ENCODE data around the gene TRPM2. TPM values are rescaled to one million over a fixed set of nuclear protein-coding genes. Genes with fewer than 3 reads are reported as not detected.

TRPM2 gene
- total RNA-seq, 1 experiment from 2014 or later, result not detected

DNA sequence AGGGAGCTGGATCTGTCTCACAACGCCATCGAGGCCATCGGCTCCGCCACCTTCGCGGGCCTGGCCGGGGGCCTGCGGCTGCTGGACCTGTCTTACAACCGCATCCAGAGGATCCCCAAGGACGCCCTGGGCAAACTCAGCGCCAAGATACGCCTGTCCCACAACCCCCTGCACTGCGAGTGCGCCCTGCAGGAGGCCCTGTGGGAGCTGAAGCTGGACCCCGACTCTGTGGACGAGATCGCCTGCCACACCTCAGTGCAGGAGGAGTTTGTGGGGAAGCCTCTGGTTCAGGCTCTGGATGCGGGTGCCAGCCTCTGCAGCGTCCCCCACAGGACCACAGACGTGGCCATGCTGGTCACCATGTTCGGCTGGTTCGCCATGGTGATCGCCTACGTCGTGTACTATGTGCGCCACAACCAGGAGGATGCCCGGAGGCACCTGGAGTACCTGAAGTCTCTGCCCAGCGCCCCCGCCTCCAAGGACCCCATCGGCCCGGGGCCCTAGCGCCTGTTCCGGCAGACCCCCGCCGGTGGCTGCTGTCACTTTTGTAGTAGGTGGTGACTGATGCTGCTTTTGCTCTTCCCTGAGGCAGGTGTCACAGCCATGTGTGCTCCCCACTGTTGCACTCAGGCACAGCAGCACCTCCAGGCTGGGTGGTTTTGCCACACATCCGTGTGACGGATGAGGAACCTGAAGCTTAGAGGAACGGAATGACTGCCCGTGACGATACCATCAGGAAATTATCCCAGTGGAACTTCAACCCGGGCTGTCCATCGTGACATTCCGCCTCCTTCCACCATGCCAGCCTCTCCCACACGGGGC lies 103.7 kb downstream of the TRPM2 start:
- Histone ChIP-seq H3K9me2 (ENCODE audit: insufficient read depth) (no peaks in the 10 kb centered on the region), H3K27ac (no peak overlapping the region), H4K20me1 (ENCODE audit: insufficient read depth) (no peaks in the 10 kb centered on the region), H3F3A (ENCODE audit: insufficient read depth, low read depth) (no peaks in the 10 kb centered on the region), H3K4me1 (replicated peaks; ENCODE audit: insufficient read depth) (no peaks in the 10 kb centered on the region), H3K36me3 (ENCODE audit: low read depth) (no peaks in the 10 kb centered on the region), H2AFZ (no peak overlapping the region), H3K79me2 (ENCODE audit: low read depth) (no peaks in the 10 kb centered on the region), H3K4me3 (no peak overlapping the region), H3K4me2 (no peak overlapping the region), H3K9me3 (ENCODE audit: insufficient read depth, low read depth) (no peaks in the 10 kb centered on the region), H3K27me3 (ENCODE audit: insufficient read depth, low read depth) (peaks cover 16% of the 10 kb centered on the region)
- intact Hi-C loops (cut with micrococcal nuclease; ENCODE audit: unreplicated experiment), result no loop called here
- ChIA-PET CTCF (no interaction called here), POLR2A (ENCODE audit: unreplicated experiment) (no interaction called here)
- no TSS peak for BruUV-seq (replicated peaks)
- no peak for TF ChIP-seq EZH2 (IDR thresholded peaks at IDR 0.05; ENCODE audit: low read depth)
- TF ChIP-seq, protein P1, sequence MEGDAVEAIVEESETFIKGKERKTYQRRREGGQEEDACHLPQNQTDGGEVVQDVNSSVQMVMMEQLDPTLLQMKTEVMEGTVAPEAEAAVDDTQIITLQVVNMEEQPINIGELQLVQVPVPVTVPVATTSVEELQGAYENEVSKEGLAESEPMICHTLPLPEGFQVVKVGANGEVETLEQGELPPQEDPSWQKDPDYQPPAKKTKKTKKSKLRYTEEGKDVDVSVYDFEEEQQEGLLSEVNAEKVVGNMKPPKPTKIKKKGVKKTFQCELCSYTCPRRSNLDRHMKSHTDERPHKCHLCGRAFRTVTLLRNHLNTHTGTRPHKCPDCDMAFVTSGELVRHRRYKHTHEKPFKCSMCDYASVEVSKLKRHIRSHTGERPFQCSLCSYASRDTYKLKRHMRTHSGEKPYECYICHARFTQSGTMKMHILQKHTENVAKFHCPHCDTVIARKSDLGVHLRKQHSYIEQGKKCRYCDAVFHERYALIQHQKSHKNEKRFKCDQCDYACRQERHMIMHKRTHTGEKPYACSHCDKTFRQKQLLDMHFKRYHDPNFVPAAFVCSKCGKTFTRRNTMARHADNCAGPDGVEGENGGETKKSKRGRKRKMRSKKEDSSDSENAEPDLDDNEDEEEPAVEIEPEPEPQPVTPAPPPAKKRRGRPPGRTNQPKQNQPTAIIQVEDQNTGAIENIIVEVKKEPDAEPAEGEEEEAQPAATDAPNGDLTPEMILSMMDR (conservative IDR thresholded peaks at IDR 0.05), result no peak
- DNase-seq, result no peak

DNA sequence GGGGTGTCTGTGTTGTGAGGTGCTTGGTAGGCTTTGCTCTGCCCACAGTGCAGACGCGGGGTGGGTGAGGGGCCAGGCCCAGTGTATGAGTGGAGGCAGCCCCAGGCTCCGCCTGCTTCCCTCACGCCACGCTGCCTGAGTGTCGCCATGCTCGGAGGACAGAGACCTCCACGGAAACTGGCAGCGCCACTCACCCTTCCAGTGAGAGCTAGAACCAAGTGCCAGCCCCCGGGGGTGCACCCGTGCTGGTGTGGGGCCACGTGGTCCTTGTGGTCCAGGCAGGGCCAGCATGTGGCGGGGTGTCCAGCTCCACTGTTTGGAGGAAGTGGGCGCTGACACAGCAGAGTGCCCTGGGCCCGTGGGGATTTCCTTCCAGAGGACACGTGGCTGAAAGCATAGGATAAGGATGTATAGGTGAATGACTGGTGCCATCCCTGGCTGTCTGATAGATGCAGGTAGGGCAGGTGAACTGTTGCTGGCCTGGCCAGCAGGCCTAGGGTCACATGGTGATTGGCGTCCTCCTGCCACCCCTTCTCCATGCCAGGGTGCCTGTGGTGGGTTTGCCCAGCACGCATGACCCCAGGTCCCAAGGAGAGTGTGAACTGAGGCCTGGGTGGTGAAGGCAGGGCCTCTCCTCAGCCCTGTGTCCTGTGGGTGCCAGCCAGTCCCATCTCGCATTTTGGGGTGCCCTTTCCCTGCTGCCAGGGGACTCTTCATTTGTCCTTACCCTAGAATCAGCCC lies 105.7 kb downstream of the TRPM2 start:
- Histone ChIP-seq H3K4me3 (no peak overlapping the region), H3K36me3 (ENCODE audit: low read depth) (no peaks in the 10 kb centered on the region), H3K9me2 (ENCODE audit: insufficient read depth) (no peaks in the 10 kb centered on the region), H3K27ac (no peak overlapping the region), H3K4me1 (replicated peaks; ENCODE audit: insufficient read depth) (no peaks in the 10 kb centered on the region), H3K27me3 (ENCODE audit: insufficient read depth, low read depth) (peaks cover 14% of the 10 kb centered on the region), H2AFZ (no peak overlapping the region), H3K4me2 (no peak overlapping the region), H4K20me1 (ENCODE audit: insufficient read depth) (no peaks in the 10 kb centered on the region), H3F3A (ENCODE audit: insufficient read depth, low read depth) (no peaks in the 10 kb centered on the region), H3K79me2 (ENCODE audit: low read depth) (no peaks in the 10 kb centered on the region), H3K9me3 (ENCODE audit: insufficient read depth, low read depth) (no peaks in the 10 kb centered on the region)
- no TSS peak for BruUV-seq (replicated peaks)
- intact Hi-C loops (cut with micrococcal nuclease; ENCODE audit: unreplicated experiment), result no loop called here
- DNase-seq, result no peak
- ChIA-PET POLR2A (ENCODE audit: unreplicated experiment) (no interaction called here), CTCF (no interaction called here)
- TF ChIP-seq EZH2 (IDR thresholded peaks at IDR 0.05; ENCODE audit: low read depth), result no peak
- TF ChIP-seq, protein P1 (conservative IDR thresholded peaks at IDR 0.05), result no peak

DNA sequence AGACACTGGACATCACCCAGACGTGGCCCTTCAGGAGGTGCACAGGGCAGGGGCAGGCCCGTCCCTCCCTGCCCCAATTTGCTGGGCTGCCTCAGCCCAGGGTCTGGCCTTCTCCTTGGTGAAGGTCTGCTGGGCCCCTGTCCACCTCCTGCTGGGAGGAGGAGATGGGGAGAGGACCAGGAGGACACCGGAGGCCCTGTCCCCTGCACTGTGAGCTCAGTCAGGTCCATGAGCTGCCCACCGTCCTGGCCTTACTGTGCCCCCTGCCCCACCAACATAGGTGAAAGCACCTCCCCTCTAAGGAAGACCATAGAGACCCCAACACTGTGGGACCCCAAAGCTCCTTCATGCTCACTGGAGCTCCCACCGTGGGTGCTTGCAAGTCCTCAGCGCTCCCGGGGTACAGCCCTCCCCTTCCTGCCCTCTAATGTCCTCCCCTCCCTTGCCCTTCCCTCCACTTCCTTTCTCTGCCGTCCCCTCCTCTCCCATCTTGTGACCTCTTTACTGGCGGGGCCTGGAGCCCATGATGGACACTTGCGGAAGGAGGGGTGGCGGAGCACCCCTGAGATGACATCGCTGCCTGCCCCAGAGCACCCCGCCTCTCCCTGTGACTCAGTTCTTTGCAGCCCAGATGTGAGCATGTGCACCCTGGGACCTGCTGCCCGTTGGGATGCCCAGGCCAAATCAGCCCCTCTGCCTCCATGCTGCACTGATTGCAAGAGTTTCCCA lies 106.5 kb downstream of the TRPM2 start:
- no peaks in the 10 kb centered on the region for H3K79me2 ChIP-seq (ENCODE audit: low read depth)
- H2AFZ ChIP-seq, result no peak overlapping the region
- ChIA-PET CTCF (no interaction called here), POLR2A (ENCODE audit: unreplicated experiment) (no interaction called here)
- no peaks in the 10 kb centered on the region for H3K36me3 ChIP-seq (ENCODE audit: low read depth)
- H3K4me3 ChIP-seq, result no peak overlapping the region
- no TSS peak for BruUV-seq (replicated peaks)
- DNase-seq, result no peak
- no peaks in the 10 kb centered on the region for H3K9me2 ChIP-seq (ENCODE audit: insufficient read depth)
- no peak overlapping the region for H3K4me2 ChIP-seq
- H3K27ac ChIP-seq, result no peak overlapping the region
- no peaks in the 10 kb centered on the region for H3K4me1 ChIP-seq (replicated peaks; ENCODE audit: insufficient read depth)
- no peaks in the 10 kb centered on the region for H4K20me1 ChIP-seq (ENCODE audit: insufficient read depth)
- no peaks in the 10 kb centered on the region for H3K9me3 ChIP-seq (ENCODE audit: insufficient read depth, low read depth)
- TF ChIP-seq, protein P1 (conservative IDR thresholded peaks at IDR 0.05), result no peak
- no peak for TF ChIP-seq EZH2 (IDR thresholded peaks at IDR 0.05; ENCODE audit: low read depth)
- peaks cover 18% of the 10 kb centered on the region for H3K27me3 ChIP-seq (ENCODE audit: insufficient read depth, low read depth)
- H3F3A ChIP-seq (ENCODE audit: insufficient read depth, low read depth), result no peaks in the 10 kb centered on the region
- intact Hi-C loops (cut with micrococcal nuclease; ENCODE audit: unreplicated experiment), result no loop called here
